Measurements from ENCODE around the gene ZNF473. TPM values are rescaled to one million over a fixed set of nuclear protein-coding genes. Genes with fewer than 3 reads are reported as not detected.
A peak's percentile ranks its signal among the peaks of the same experiment; 100 is the strongest.

ZNF473 gene
- total RNA-seq, 5 donors from 2014 or later (not counting 1 experiment from before 2014, with no cell fraction given) = 6.0 to 13.9 (median 10.4) TPM

DNA sequence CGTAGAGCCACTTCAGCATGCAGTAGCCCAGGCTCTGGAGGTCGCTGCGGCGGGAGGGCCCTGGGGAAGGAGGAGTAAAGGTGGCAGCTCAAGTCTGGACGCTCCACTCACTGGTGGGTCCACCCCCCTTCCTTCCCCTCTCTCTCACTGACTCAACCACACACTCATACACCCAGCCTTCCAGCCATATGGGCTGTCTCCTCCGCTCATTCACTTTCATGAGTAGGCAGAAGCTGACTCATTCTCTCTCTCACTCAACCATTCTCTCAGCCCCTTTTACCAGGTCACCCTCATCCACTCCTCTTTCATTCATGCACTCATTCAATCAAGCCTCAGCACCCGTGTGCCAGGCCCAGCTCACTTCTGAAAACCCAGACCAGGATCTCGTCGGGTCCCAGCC is 37.4 kb upstream of the ZNF473 start:
- Histone ChIP-seq H3K4me3 (ENCODE audit: control insufficient read depth in 1 of 2, extremely low read depth in 1 of 2, low read length in 1 of 2) (no peak overlapping the region), H3K27me3 (replicated peaks in 1 of 2; ENCODE audit: control insufficient read depth in 2 of 2, extremely low read depth in 1 of 2, insufficient read depth in 2 of 2, low read length in 1 of 2) (no peaks in the 10 kb centered on the region), H3K4me1 (ENCODE audit: control insufficient read depth in 1 of 2, extremely low read depth in 1 of 2, insufficient read depth in 2 of 2, low read length in 2 of 2) (peaks cover 0 to 2% of the 10 kb centered on the region in 2 experiments), H3K9me3 (no peaks in the 10 kb centered on the region), H3K27ac (ENCODE audit: low read length) (no peak overlapping the region), H3K36me3 (ENCODE audit: control insufficient read depth in 2 of 2, extremely low read depth in 1 of 2, insufficient read depth in 1 of 2, low read length in 1 of 2) (peaks cover 20 to 67% of the 10 kb centered on the region in 2 donors)
- peaks cover 62% of the 10 kb centered on the region for H3K36me3 Mint-ChIP-seq
- no peaks in the 10 kb centered on the region for H3K27me3 Mint-ChIP-seq
- DNase-seq = no peak
- no peaks in the 10 kb centered on the region for H3K4me1 Mint-ChIP-seq
- no peaks in the 10 kb centered on the region for H3K9me3 Mint-ChIP-seq
- H3K27ac Mint-ChIP-seq = no peak overlapping the region
- 61% methylated on average over 4 of the region's 9 CpGs for WGBS (ENCODE audit: insufficient coverage)
- ChIA-PET CTCF (no interaction called here), POLR2A (no interaction called here)
- ATAC-seq (replicated peaks in 1 of 4) = no peak
- H3K4me3 Mint-ChIP-seq = no peak overlapping the region

DNA sequence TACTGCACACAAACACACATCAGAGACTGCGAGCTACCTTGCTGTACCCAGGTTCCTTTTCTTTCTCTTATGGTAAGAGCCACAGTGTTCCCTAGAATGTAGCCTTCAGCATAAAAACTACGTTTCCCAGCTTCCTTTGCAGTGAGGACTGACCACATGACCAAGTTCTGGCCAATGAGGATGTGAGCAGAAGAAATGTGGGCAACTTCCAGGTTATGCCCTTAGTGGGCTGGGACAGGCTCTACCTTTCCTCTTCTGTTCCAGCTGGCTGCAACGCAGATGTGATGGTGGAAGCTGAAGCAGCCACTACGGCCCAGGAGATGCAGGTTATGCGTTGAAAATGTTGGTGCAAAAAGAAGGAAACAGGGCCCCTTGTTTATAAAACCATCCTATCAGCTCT is 28.1 kb upstream of the ZNF473 start:
- CTCF ChIA-PET = no interaction called here

DNA sequence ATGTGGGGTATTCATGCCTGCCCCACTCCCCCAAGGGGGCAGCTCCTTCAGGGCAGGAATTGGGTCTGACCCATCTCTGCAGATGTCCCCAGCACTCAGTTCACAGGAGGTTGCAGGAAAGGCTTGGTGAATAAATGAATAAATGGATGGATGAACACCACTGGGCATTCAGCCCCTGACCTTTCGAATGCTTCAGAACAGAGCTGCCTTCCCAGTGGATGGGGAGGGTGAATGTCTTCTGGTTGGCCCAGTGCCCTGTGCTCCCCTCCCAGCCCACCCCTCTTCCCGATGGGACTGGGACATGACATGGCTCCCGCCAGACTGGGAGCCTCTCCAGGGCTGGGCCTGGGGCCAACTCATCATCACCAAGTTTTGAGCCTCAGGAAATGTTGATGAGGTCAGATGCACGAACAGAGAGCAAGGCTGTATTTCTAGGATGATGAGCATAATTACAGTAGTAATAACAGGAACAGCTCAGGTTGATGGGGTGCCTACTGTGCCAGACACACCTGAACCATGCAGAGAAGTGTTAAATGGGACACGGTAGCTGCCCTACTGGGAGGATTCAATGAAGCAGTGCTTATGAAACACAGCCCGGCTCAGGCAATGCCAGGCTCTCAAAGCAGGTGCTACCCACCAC is 26.3 kb upstream of the ZNF473 start:
- Histone ChIP-seq H3K9me3 (no peaks in the 10 kb centered on the region), H3K4me3 (ENCODE audit: control insufficient read depth in 1 of 2, extremely low read depth in 1 of 2, low read length in 1 of 2) (no peak overlapping the region), H3K4me1 (ENCODE audit: control insufficient read depth in 1 of 2, extremely low read depth in 1 of 2, insufficient read depth in 2 of 2, low read length in 2 of 2) (peaks cover 0 to 19% of the 10 kb centered on the region in 2 experiments), H3K27me3 (replicated peaks in 1 of 2; ENCODE audit: control insufficient read depth in 2 of 2, extremely low read depth in 1 of 2, insufficient read depth in 2 of 2, low read length in 1 of 2) (no peaks in the 10 kb centered on the region), H3K36me3 (ENCODE audit: control insufficient read depth in 2 of 2, extremely low read depth in 1 of 2, insufficient read depth in 1 of 2, low read length in 1 of 2) (peaks cover 45 to 83% of the 10 kb centered on the region in 2 donors), H3K27ac (ENCODE audit: low read length) (no peak overlapping the region)
- Mint-ChIP-seq H3K27me3 (no peaks in the 10 kb centered on the region), H3K4me1 (peaks cover 0 to 9% (median 8%) of the 10 kb centered on the region in 3 donors), H3K9me3 (no peaks in the 10 kb centered on the region), H3K27ac (no peak overlapping the region), H3K4me3 (no peak overlapping the region), H3K36me3 (peaks cover 56% of the 10 kb centered on the region)
- DNase-seq = no peak
- no peak for ATAC-seq (replicated peaks in 1 of 4)
- POLR2A ChIA-PET = no interaction called here
- CTCF ChIA-PET = interaction anchor here in 1 of 2 donors (0.6 kb wide), 1 partner anchor 11 kb away, joined by 3 read pairs; no protein-coding TSS in a partner anchor
- 100% methylated on average over 4 of the region's 6 CpGs for WGBS (ENCODE audit: insufficient coverage)

More for the DNA sequence above, 28.1 kb upstream of the ZNF473 start:
- no peaks in the 10 kb centered on the region for H3K9me3 Mint-ChIP-seq
- H3K27ac ChIP-seq (ENCODE audit: low read length) = no peak overlapping the region
- no peaks in the 10 kb centered on the region for H3K27me3 Mint-ChIP-seq
- no peak overlapping the region for H3K4me3 Mint-ChIP-seq
- no peaks in the 10 kb centered on the region for H3K4me1 Mint-ChIP-seq
- POLR2A ChIA-PET = no interaction called here
- DNase-seq (peak in 4 of 35 experiments; percentile 12 to 45 (median 32)), ATAC-seq (replicated peaks in 1 of 4) (peak in 2 of 4 experiments; percentile 53 to 80)
- no peaks in the 10 kb centered on the region for H3K27me3 ChIP-seq (replicated peaks in 1 of 2; ENCODE audit: control insufficient read depth in 2 of 2, extremely low read depth in 1 of 2, insufficient read depth in 2 of 2, low read length in 1 of 2)
- H3K27ac Mint-ChIP-seq = no peak overlapping the region
- H3K4me3 ChIP-seq (ENCODE audit: control insufficient read depth in 1 of 2, extremely low read depth in 1 of 2, low read length in 1 of 2) = no peak overlapping the region
- peaks cover 0 to 2% of the 10 kb centered on the region in 2 experiments for H3K4me1 ChIP-seq (ENCODE audit: control insufficient read depth in 1 of 2, extremely low read depth in 1 of 2, insufficient read depth in 2 of 2, low read length in 2 of 2)
- H3K9me3 ChIP-seq = no peaks in the 10 kb centered on the region
- peaks cover 54% of the 10 kb centered on the region for H3K36me3 Mint-ChIP-seq
- WGBS (ENCODE audit: insufficient coverage) = 88% methylated on average over 1 of the region's 5 CpGs
- peaks cover 33 to 80% of the 10 kb centered on the region in 2 donors for H3K36me3 ChIP-seq (ENCODE audit: control insufficient read depth in 2 of 2, extremely low read depth in 1 of 2, insufficient read depth in 1 of 2, low read length in 1 of 2)

DNA sequence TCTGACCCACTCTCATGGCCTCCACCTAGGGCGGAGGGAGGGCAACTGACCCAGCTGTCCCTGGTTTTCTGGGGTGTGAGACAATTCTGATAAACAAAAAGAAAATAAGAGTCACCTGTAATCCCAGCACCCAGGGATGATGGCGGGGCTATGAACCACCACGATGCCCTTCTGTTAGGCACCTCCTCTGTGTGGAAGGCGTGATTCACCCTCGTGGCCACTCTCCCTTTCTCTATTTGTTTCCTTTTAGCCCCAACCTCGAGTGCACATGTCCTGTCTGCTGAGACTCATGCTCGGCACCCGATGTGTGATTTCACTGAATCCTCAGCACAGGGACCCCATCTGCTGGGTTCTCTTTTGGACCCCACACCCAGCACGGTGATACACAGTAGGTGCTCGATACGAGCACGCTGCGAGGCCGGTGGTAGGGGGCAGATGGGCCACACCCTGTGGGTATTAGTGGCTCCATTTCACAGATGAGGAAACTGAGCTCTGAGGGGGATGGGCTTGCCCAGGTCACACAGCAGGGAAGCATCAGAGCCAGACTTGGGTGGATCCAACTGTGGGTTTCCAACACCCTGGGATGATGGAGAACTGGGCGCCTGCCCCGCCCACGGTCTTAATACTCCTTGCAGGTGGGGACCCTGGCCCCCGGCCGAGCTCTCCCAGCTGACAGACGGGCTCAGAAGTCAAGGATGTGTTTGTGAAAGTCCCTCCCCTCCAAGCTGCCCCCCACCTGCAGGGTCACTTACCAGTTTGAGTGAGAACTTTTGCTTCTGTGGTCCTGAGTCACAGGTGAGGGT is 25.6 kb upstream of the ZNF473 start:
- 89% methylated on average over 12 of the region's 20 CpGs for WGBS (ENCODE audit: insufficient coverage)

DNA sequence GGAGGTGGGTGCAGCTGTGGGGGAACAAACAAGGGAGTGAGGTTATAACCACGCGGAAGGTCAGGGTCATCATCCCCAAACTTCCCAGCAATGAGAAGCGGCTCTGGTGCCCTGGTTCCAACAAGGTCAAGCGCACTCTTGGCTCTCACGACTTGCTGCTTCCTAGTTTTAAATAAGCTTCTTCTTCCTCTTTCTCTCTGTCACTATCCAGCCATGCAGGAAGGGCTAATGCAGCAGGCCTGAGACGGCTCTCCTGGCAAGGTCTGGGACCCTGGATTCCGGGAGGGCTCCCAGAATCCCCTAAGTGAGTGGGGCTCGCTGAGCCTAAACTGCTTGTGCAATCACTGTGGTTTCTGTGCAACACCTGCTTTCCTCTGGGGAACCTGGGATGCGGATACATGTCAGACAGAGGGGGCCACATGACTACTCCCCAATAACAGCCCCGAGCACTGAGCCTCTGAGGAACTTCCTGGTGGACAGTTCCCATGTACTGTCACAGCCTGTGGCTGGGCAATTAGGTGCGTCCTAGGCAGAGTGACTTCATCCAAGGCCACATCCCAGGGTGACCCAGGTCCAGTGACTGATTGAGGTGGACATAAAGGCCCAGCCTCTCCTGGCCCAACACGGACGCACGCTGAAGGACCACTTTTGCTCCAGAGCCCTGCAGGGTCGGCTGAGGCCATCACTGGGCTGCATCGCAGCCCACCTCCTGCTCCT is 24.8 kb upstream of the ZNF473 start:
- Histone ChIP-seq H3K27me3 (replicated peaks in 1 of 2; ENCODE audit: control insufficient read depth in 2 of 2, extremely low read depth in 1 of 2, insufficient read depth in 2 of 2, low read length in 1 of 2) (no peaks in the 10 kb centered on the region), H3K36me3 (ENCODE audit: control insufficient read depth in 2 of 2, extremely low read depth in 1 of 2, insufficient read depth in 1 of 2, low read length in 1 of 2) (peaks cover 37 to 85% of the 10 kb centered on the region in 2 donors), H3K9me3 (no peaks in the 10 kb centered on the region), H3K4me1 (ENCODE audit: control insufficient read depth in 1 of 2, extremely low read depth in 1 of 2, insufficient read depth in 2 of 2, low read length in 2 of 2) (peaks cover 0 to 27% of the 10 kb centered on the region in 2 experiments), H3K4me3 (ENCODE audit: control insufficient read depth in 1 of 2, extremely low read depth in 1 of 2, low read length in 1 of 2) (no peak overlapping the region), H3K27ac (ENCODE audit: low read length) (no peak overlapping the region)
- WGBS (ENCODE audit: insufficient coverage) = 98% methylated on average over 13 of the region's 16 CpGs
- peaks cover 52% of the 10 kb centered on the region for H3K36me3 Mint-ChIP-seq
- no peaks in the 10 kb centered on the region for H3K9me3 Mint-ChIP-seq
- no peak for ATAC-seq (replicated peaks in 1 of 4)
- no peaks in the 10 kb centered on the region for H3K27me3 Mint-ChIP-seq
- ChIA-PET CTCF (no interaction called here), POLR2A (no interaction called here)
- H3K27ac Mint-ChIP-seq = no peak overlapping the region
- no peak for DNase-seq
- H3K4me3 Mint-ChIP-seq = no peak overlapping the region
- H3K4me1 Mint-ChIP-seq = peaks cover 0 to 17% (median 12%) of the 10 kb centered on the region in 3 donors

More for the DNA sequence above, 25.6 kb upstream of the ZNF473 start:
- Histone ChIP-seq H3K27me3 (replicated peaks in 1 of 2; ENCODE audit: control insufficient read depth in 2 of 2, extremely low read depth in 1 of 2, insufficient read depth in 2 of 2, low read length in 1 of 2) (no peaks in the 10 kb centered on the region), H3K4me3 (ENCODE audit: control insufficient read depth in 1 of 2, extremely low read depth in 1 of 2, low read length in 1 of 2) (no peak overlapping the region), H3K36me3 (ENCODE audit: control insufficient read depth in 2 of 2, extremely low read depth in 1 of 2, insufficient read depth in 1 of 2, low read length in 1 of 2) (peaks cover 40 to 83% of the 10 kb centered on the region in 2 donors), H3K4me1 (ENCODE audit: control insufficient read depth in 1 of 2, extremely low read depth in 1 of 2, insufficient read depth in 2 of 2, low read length in 2 of 2) (peaks cover 0 to 27% of the 10 kb centered on the region in 2 experiments), H3K9me3 (no peaks in the 10 kb centered on the region), H3K27ac (ENCODE audit: low read length) (no peak overlapping the region)
- no peaks in the 10 kb centered on the region for H3K9me3 Mint-ChIP-seq
- H3K27ac Mint-ChIP-seq = no peak overlapping the region
- no peak for ATAC-seq (replicated peaks in 1 of 4)
- ChIA-PET POLR2A (no interaction called here), CTCF (no interaction called here)
- no peak overlapping the region for H3K4me3 Mint-ChIP-seq
- H3K27me3 Mint-ChIP-seq = no peaks in the 10 kb centered on the region
- H3K4me1 Mint-ChIP-seq = peaks cover 0 to 14% (median 12%) of the 10 kb centered on the region in 3 donors
- no peak for DNase-seq
- peaks cover 52% of the 10 kb centered on the region for H3K36me3 Mint-ChIP-seq

DNA sequence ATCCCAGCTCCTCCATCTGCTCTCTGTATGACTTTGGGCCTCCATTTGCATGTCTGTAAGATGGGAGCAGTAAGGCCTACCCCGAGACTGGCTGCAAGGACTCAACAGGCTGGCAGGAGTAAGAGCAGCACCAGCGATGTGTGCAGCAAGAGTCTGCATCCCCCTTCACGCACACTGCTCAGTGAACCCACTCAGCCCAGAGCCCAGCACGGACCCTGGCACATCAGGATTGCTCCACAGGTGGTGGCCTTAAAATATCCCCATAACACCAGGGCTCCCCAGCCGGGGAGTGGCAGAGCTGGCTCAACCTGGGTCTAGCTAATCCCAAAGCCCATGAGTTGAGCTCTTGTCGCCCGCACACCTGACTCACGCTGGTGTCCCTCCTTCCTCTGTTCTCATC is 24.0 kb upstream of the ZNF473 start:
- Histone ChIP-seq H3K4me1 (ENCODE audit: control insufficient read depth in 1 of 2, extremely low read depth in 1 of 2, insufficient read depth in 2 of 2, low read length in 2 of 2) (peaks cover 0 to 27% of the 10 kb centered on the region in 2 experiments), H3K27me3 (replicated peaks in 1 of 2; ENCODE audit: control insufficient read depth in 2 of 2, extremely low read depth in 1 of 2, insufficient read depth in 2 of 2, low read length in 1 of 2) (no peaks in the 10 kb centered on the region), H3K27ac (ENCODE audit: low read length) (no peak overlapping the region), H3K4me3 (ENCODE audit: control insufficient read depth in 1 of 2, extremely low read depth in 1 of 2, low read length in 1 of 2) (no peak overlapping the region), H3K36me3 (ENCODE audit: control insufficient read depth in 2 of 2, extremely low read depth in 1 of 2, insufficient read depth in 1 of 2, low read length in 1 of 2) (peaks cover 37 to 86% of the 10 kb centered on the region in 2 donors), H3K9me3 (no peaks in the 10 kb centered on the region)
- Mint-ChIP-seq H3K9me3 (no peaks in the 10 kb centered on the region), H3K4me3 (no peak overlapping the region), H3K4me1 (peaks cover 0 to 17% (median 12%) of the 10 kb centered on the region in 3 donors), H3K36me3 (peaks cover 51% of the 10 kb centered on the region), H3K27ac (no peak overlapping the region), H3K27me3 (no peaks in the 10 kb centered on the region)
- no peak for ATAC-seq (replicated peaks in 1 of 4)
- CTCF ChIA-PET = no interaction called here
- DNase-seq = no peak
- POLR2A ChIA-PET = no interaction called here
- 100% methylated on average over 5 of the region's 8 CpGs for WGBS (ENCODE audit: insufficient coverage)

Data from T-cell (primary cell).